Fibroblast of lung (primary cell): ENCODE measurements around the gene CDX1. TPM values are rescaled to one million over a fixed set of nuclear protein-coding genes. Genes with fewer than 3 reads are reported as not detected.

Experiments
- DNase-seq, 2 donors: peaks; one replicate each; pipeline versions ENCODE4 v3.0.0 to v3.0.0-alpha.2; 2010; ENCODE audit warnings: low read depth in 2 of 2
- H2AFZ ChIP-seq: 2 replicates; pipeline ENCODE4 v1.5.1; 2012; ENCODE audit warnings: low read length, control low read depth, inconsistent platforms
- H3K27ac ChIP-seq: 2 replicates; pipeline ENCODE4 v1.5.1; 2011; ENCODE audit warnings: low read length, control low read depth; ENCODE audit not compliant: insufficient read depth
- H3K27me3 ChIP-seq: 2 replicates; pipeline ENCODE4 v1.5.1; 2011; ENCODE audit warnings: mild to moderate bottlenecking, low read length; ENCODE audit not compliant: control insufficient read depth, insufficient read depth
- H3K36me3 ChIP-seq: 2 replicates; pipeline ENCODE4 v1.5.1; 2011; ENCODE audit warnings: low read length; ENCODE audit not compliant: control insufficient read depth, insufficient read depth
- H3K4me1 ChIP-seq: 2 replicates; pipeline ENCODE4 v1.5.1; 2011; ENCODE audit warnings: low read length; ENCODE audit not compliant: control insufficient read depth, insufficient read depth; ENCODE audit errors: extremely low read depth
- H3K4me2 ChIP-seq: 2 replicates; pipeline ENCODE4 v1.5.1; 2011; ENCODE audit warnings: low read length, control low read depth; ENCODE audit not compliant: insufficient read depth; ENCODE audit errors: extremely low read depth
- H3K4me3 ChIP-seq, 4 experiments: fragments of 200-600 bp in 1 of 4; sonication (generic) in 1 of 4; replicated peaks in 1 of 4; 2 replicates each; pipeline ENCODE4 v1.5.1; 2011 to 2016; ENCODE audit warnings: low read length in 4 of 4, low read depth in 3 of 4, mild to moderate bottlenecking in 3 of 4, control low read depth in 2 of 4, inconsistent platforms in 1 of 4, mixed read lengths in 1 of 4; ENCODE audit not compliant: insufficient read depth in 1 of 4; ENCODE audit errors: control extremely low read depth in 1 of 4
- H3K79me2 ChIP-seq: 2 replicates; pipeline ENCODE4 v1.5.1; 2012; ENCODE audit warnings: mild to moderate bottlenecking, low read length, inconsistent platforms; ENCODE audit not compliant: control insufficient read depth, insufficient read depth
- H3K9ac ChIP-seq: 2 replicates; pipeline ENCODE4 v1.5.1; 2011; ENCODE audit warnings: mild to moderate bottlenecking, low read length, control low read depth; ENCODE audit not compliant: insufficient read depth
- H3K9me3 ChIP-seq: 2 replicates; pipeline ENCODE4 v1.5.1; 2012; ENCODE audit warnings: low read depth, low read length; ENCODE audit not compliant: control insufficient read depth, insufficient read depth
- H4K20me1 ChIP-seq: 2 replicates; pipeline ENCODE4 v1.5.1; 2011; ENCODE audit warnings: low read length; ENCODE audit not compliant: control insufficient read depth, insufficient read depth; ENCODE audit errors: extremely low read depth
- EZH2 ChIP-seq: IDR thresholded peaks from 2 replicates; pipeline ENCODE4 v1.5.1; 2012; ENCODE audit warnings: low read length, control low read depth, mild to moderate bottlenecking; ENCODE audit errors: missing control alignments
- polyA plus RNA-seq, 2 donors: library from polyadenylated mRNA; depleted of rRNA in 1 of 2; stranded (reverse) in 1 of 2; unstranded in 1 of 2; fragments of >200 nt; gene quantifications; 2 replicates each; pipeline ENCODE4 v1.2.1, GENCODE V29; 2011 to 2012; ENCODE audit warnings: missing spikeins in 1 of 2
- total RNA-seq: library from RNA; depleted of rRNA; stranded (reverse); fragments of >200 nt; gene quantifications from 2 replicates; pipeline ENCODE4 v1.2.1, GENCODE V29; 2014
- TF ChIP-seq, protein P1 (sequence below), 2 donors: IDR thresholded peaks in 1 of 2; conservative IDR thresholded peaks in 1 of 2; 1 replicate in 1 of 2; 2 replicates in 1 of 2; pipeline ENCODE4 v1.5.1; 2011 to 2012; ENCODE audit warnings: low read length in 2 of 2, control low read depth in 1 of 2, inconsistent platforms in 1 of 2, low read depth in 1 of 2, mild to moderate bottlenecking in 1 of 2

The CDX1 gene
- total and polyA plus RNA-seq, 2 donors (not counting 1 experiment from before 2014, with no cell fraction given): 0.33 to 1.8 TPM

DNA sequence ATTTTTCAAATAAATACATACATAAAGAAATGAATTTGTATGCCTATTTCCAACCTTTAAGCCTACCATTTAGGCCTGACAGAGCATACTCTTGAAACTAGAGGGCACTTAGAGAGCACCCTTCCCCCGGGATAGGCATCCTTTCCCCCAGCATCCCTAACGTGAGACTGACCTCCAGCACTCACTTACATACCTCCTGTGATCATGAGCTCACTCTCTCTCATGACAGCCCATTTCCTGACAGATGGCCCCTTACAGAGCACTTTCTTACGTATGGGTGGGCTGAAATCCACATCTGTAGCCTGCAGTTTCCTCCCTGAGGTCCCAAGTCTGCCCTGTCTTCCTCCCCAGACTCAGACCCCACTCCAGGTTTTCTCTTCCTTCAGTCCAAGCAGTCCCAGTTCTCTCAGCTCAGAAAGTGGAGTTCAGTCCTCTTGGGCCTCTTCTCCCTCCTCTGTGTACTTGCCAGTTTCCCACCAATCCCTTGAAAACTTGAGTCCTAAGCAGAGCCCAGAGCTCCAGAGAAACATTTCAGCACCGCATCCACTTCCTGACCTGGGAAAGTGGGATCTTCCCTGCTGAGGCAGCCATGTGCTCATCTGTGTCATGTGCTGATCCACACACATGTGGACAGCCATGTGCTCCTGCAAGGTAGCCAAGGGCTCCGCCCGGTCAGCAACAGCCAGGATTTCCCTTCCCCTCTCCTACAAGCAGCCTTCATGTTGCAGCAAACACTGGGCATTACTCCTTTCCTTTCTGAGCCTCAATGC is 2.2 kb upstream of the CDX1 start:
- Histone ChIP-seq H3K4me3 (no peak overlapping the region), H3K9ac (no peak overlapping the region), H2AFZ (peak overlapping the region; percentile 22), H3K4me1 (peaks cover 26% of the 10 kb centered on the region), H3K9me3 (no peaks in the 10 kb centered on the region), H3K36me3 (no peaks in the 10 kb centered on the region), H3K27ac (no peak overlapping the region), H3K4me2 (no peak overlapping the region), H3K27me3 (peaks cover 2% of the 10 kb centered on the region), H4K20me1 (no peaks in the 10 kb centered on the region), H3K79me2 (no peaks in the 10 kb centered on the region)
- no peak for TF ChIP-seq EZH2
- TF ChIP-seq, protein P1, sequence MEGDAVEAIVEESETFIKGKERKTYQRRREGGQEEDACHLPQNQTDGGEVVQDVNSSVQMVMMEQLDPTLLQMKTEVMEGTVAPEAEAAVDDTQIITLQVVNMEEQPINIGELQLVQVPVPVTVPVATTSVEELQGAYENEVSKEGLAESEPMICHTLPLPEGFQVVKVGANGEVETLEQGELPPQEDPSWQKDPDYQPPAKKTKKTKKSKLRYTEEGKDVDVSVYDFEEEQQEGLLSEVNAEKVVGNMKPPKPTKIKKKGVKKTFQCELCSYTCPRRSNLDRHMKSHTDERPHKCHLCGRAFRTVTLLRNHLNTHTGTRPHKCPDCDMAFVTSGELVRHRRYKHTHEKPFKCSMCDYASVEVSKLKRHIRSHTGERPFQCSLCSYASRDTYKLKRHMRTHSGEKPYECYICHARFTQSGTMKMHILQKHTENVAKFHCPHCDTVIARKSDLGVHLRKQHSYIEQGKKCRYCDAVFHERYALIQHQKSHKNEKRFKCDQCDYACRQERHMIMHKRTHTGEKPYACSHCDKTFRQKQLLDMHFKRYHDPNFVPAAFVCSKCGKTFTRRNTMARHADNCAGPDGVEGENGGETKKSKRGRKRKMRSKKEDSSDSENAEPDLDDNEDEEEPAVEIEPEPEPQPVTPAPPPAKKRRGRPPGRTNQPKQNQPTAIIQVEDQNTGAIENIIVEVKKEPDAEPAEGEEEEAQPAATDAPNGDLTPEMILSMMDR (conservative IDR thresholded peaks at IDR 0.05 in 1 of 2, IDR thresholded peaks at IDR 0.05 in 1 of 2; ENCODE audit: low read depth in 1 of 2, low read length in 2 of 2): no peak
- no peak for DNase-seq

DNA sequence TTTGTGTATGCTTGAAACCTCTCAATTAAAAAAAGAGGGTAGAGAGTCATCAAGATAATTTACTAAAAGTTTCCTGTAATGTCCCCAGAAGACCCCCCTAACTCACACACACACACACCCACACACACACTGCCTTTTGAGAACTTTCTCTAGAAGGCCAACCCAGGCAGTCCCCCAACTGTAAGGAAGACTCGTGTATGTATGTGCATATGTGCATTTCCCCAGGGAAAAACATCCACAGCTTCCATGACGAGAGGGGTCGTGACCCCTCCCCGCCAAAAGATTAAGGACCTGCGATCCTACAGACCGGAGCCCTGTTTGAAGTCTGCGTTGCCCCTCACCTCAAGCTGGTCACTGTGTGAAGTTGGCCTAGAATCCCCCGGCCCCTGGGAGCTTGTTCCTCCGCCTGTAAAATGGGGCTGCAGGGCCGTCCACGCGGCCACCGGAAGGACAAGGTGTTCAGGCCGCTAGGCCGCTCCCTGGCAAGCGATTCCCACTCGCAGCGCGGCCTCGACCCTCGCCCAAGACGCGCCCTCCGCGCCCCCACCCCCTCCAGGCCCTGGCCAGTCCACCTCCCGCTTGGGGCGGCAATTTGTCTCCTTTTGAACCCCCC is 435 bp upstream of the CDX1 start:
- no peaks in the 10 kb centered on the region for H3K79me2 ChIP-seq
- H3K4me2 ChIP-seq: no peak overlapping the region
- peaks cover 15% of the 10 kb centered on the region for H3K27me3 ChIP-seq
- DNase-seq: no peak
- H3K4me3 ChIP-seq: no peak overlapping the region
- no peaks in the 10 kb centered on the region for H3K9me3 ChIP-seq
- no peaks in the 10 kb centered on the region for H4K20me1 ChIP-seq
- no peak for TF ChIP-seq EZH2
- TF ChIP-seq, protein P1 (conservative IDR thresholded peaks at IDR 0.05 in 1 of 2, IDR thresholded peaks at IDR 0.05 in 1 of 2; ENCODE audit: low read depth in 1 of 2, low read length in 2 of 2): no peak
- no peak overlapping the region for H2AFZ ChIP-seq
- H3K27ac ChIP-seq: no peak overlapping the region
- H3K36me3 ChIP-seq: no peaks in the 10 kb centered on the region
- H3K9ac ChIP-seq: no peak overlapping the region
- peaks cover 16% of the 10 kb centered on the region for H3K4me1 ChIP-seq

DNA sequence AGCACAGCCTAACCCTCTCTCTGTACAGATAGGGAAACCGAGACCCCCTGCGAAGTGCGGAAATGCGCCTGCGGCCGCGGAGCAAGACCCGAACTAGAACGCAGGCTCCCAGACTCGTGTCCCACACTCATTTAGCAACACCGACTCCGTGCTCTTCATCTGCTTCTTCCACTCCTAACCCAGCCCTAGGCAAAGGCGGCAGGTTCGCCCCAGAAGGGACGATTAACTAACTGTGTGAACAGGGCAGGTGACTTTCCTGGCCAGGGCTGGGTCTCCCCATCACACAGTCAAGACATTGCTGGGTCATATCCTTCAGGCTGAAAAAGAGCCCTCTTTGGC is 903 bp downstream of the CDX1 start:
- Histone ChIP-seq H3K4me3 (no peak overlapping the region), H4K20me1 (no peaks in the 10 kb centered on the region), H2AFZ (no peak overlapping the region), H3K9me3 (no peaks in the 10 kb centered on the region), H3K79me2 (no peaks in the 10 kb centered on the region), H3K4me1 (peaks cover 13% of the 10 kb centered on the region), H3K9ac (no peak overlapping the region), H3K4me2 (no peak overlapping the region), H3K27me3 (peaks cover 15% of the 10 kb centered on the region), H3K27ac (no peak overlapping the region), H3K36me3 (no peaks in the 10 kb centered on the region)
- TF ChIP-seq, protein P1 (conservative IDR thresholded peaks at IDR 0.05 in 1 of 2, IDR thresholded peaks at IDR 0.05 in 1 of 2; ENCODE audit: low read depth in 1 of 2, low read length in 2 of 2): no peak
- TF ChIP-seq EZH2: no peak
- no peak for DNase-seq
